H9 (cell line): ENCODE measurements around the gene CACNB2. TPM values are rescaled to one million over a fixed set of nuclear protein-coding genes. Genes with fewer than 3 reads are reported as not detected.

Experiments used
- DNase-seq: peaks from one replicate; pipeline ENCODE4 v3.0.0-alpha.2; 2017
- H2AFZ ChIP-seq: one replicate; pipeline ENCODE4 v1.6.1; 2013; ENCODE audit warnings: mild to moderate bottlenecking, low read length, control low read depth, moderate library complexity
- H2AK5ac ChIP-seq: 2 replicates; pipeline ENCODE4 v1.6.1; 2013; ENCODE audit warnings: low read length, control low read depth, mixed read lengths; ENCODE audit not compliant: insufficient read length
- H2BK120ac ChIP-seq: one replicate; pipeline ENCODE4 v1.6.1; 2013; ENCODE audit warnings: low read depth, mild to moderate bottlenecking, low read length, control low read depth, inconsistent platforms; ENCODE audit not compliant: poor library complexity, severe bottlenecking
- H2BK12ac ChIP-seq: 2 replicates; pipeline ENCODE4 v1.6.1; 2013; ENCODE audit warnings: low read length, control low read depth, mixed read lengths, low read depth; ENCODE audit not compliant: insufficient read length
- H2BK15ac ChIP-seq: 2 replicates; pipeline ENCODE4 v1.6.1; 2013; ENCODE audit warnings: low read depth, low read length, control low read depth
- H2BK20ac ChIP-seq: one replicate; pipeline ENCODE4 v1.6.1; 2013; ENCODE audit warnings: low read depth, mild to moderate bottlenecking, low read length, control low read depth, inconsistent platforms; ENCODE audit not compliant: poor library complexity, severe bottlenecking
- H2BK5ac ChIP-seq: 2 replicates; pipeline ENCODE4 v1.6.1; 2013; ENCODE audit warnings: low read length, control low read depth, mixed read lengths; ENCODE audit not compliant: insufficient read length
- H3K14ac ChIP-seq: 2 replicates; pipeline ENCODE4 v1.6.1; 2013; ENCODE audit warnings: low read length, control low read depth; ENCODE audit not compliant: insufficient read depth
- H3K18ac ChIP-seq: 2 replicates; pipeline ENCODE4 v1.6.1; 2013; ENCODE audit warnings: low read depth, mild to moderate bottlenecking, mixed read lengths, low read length, control low read depth; ENCODE audit not compliant: insufficient read length
- H3K23ac ChIP-seq: 2 replicates; pipeline ENCODE4 v1.6.1; 2013; ENCODE audit warnings: low read length, control low read depth, mixed read lengths, low read depth; ENCODE audit not compliant: insufficient read length
- H3K23me2 ChIP-seq: 2 replicates; pipeline ENCODE4 v1.6.1; 2013; ENCODE audit warnings: low read depth, mild to moderate bottlenecking, mixed read lengths, low read length, control low read depth; ENCODE audit not compliant: insufficient read length, poor library complexity, severe bottlenecking
- H3K27ac ChIP-seq: 2 replicates; pipeline ENCODE4 v1.5.1; 2013; ENCODE audit warnings: low read length, control low read depth, mixed read lengths, low read depth; ENCODE audit not compliant: insufficient read length
- H3K27me3 ChIP-seq: 2 replicates; pipeline ENCODE4 v1.6.1; 2013; ENCODE audit warnings: low read length, control low read depth, inconsistent platforms; ENCODE audit not compliant: insufficient read depth
- H3K4ac ChIP-seq: 2 replicates; pipeline ENCODE4 v1.6.1; 2013; ENCODE audit warnings: low read depth, mild to moderate bottlenecking, control low read depth, inconsistent platforms, low read length, moderate library complexity
- H3K4me1 ChIP-seq: 2 replicates; pipeline ENCODE4 v1.6.1; 2013; ENCODE audit warnings: low read length, control low read depth, inconsistent platforms; ENCODE audit not compliant: insufficient read depth
- H3K4me2 ChIP-seq: 2 replicates; pipeline ENCODE4 v1.6.1; 2013; ENCODE audit warnings: low read length, control low read depth, mixed read lengths; ENCODE audit not compliant: insufficient read length, insufficient read depth
- H3K56ac ChIP-seq: 2 replicates; pipeline ENCODE4 v1.6.1; 2013; ENCODE audit warnings: low read depth, mild to moderate bottlenecking, mixed read lengths, low read length, control low read depth; ENCODE audit not compliant: insufficient read length
- H3K79me1 ChIP-seq: 2 replicates; pipeline ENCODE4 v1.6.1; 2013; ENCODE audit warnings: low read depth, mild to moderate bottlenecking, moderate library complexity, low read length, control low read depth, inconsistent platforms; ENCODE audit not compliant: insufficient read depth, poor library complexity, severe bottlenecking
- H3K79me2 ChIP-seq: 2 replicates; pipeline ENCODE4 v1.6.1; 2013; ENCODE audit warnings: low read length, control low read depth, inconsistent platforms; ENCODE audit not compliant: insufficient read depth
- H3K9ac ChIP-seq: 2 replicates; pipeline ENCODE4 v1.6.1; 2013; ENCODE audit warnings: low read length, control low read depth, mixed read lengths; ENCODE audit not compliant: insufficient read length; ENCODE audit errors: extremely low read depth
- H3K9me3 ChIP-seq: one replicate; pipeline ENCODE4 v1.6.1; 2013; ENCODE audit warnings: low read depth, low read length, inconsistent platforms; ENCODE audit not compliant: control insufficient read depth
- H3T11ph ChIP-seq: one replicate; pipeline ENCODE4 v1.6.1; 2013; ENCODE audit warnings: mild to moderate bottlenecking, low read length, control low read depth, inconsistent platforms
- H4K20me1 ChIP-seq: one replicate; pipeline ENCODE4 v1.6.1; 2013; ENCODE audit not compliant: control insufficient read depth, insufficient read length, insufficient read depth
- H4K5ac ChIP-seq: 2 replicates; pipeline ENCODE4 v1.6.1; 2013; ENCODE audit warnings: low read depth, mild to moderate bottlenecking, mixed read lengths, low read length, control low read depth; ENCODE audit not compliant: insufficient read length
- H4K8ac ChIP-seq: replicated peaks from 2 replicates; pipeline ENCODE4 v1.6.1; 2013; ENCODE audit warnings: low read length, control low read depth, mixed read lengths, low read depth; ENCODE audit not compliant: insufficient read length
- H4K91ac ChIP-seq: 2 replicates; pipeline ENCODE4 v1.6.1; 2013; ENCODE audit warnings: low read depth, mild to moderate bottlenecking, moderate library complexity, mixed read lengths, low read length, control low read depth; ENCODE audit not compliant: insufficient read length
- H3K27ac Mint-ChIP-seq, 3 experiments: 2 replicates in 2 of 3; 3 replicates in 1 of 3; pipeline ENCODE4 v1.8.0; 2020 to 2021; ENCODE audit warnings: mixed read lengths in 3 of 3, mild to moderate bottlenecking in 1 of 3, moderate library complexity in 1 of 3
- H3K27me3 Mint-ChIP-seq: 2 replicates; pipeline ENCODE4 v1.8.0; 2021; ENCODE audit warnings: low read depth, mild to moderate bottlenecking, moderate library complexity, mixed read lengths
- H3K36me3 Mint-ChIP-seq, 3 experiments: 2 replicates in 2 of 3; 3 replicates in 1 of 3; pipeline ENCODE4 v1.8.0; 2020 to 2021; ENCODE audit warnings: low read depth in 3 of 3, mixed read lengths in 3 of 3; ENCODE audit not compliant: insufficient read depth in 1 of 3
- H3K4me1 Mint-ChIP-seq, 2 experiments: 2 replicates each; pipeline ENCODE4 v1.8.0; 2020; ENCODE audit warnings: mixed read lengths in 2 of 2
- H3K4me3 Mint-ChIP-seq, 2 experiments: 2 replicates in 1 of 2; 3 replicates in 1 of 2; pipeline ENCODE4 v1.8.0; 2020 to 2021; ENCODE audit warnings: mild to moderate bottlenecking in 2 of 2, mixed read lengths in 2 of 2, moderate library complexity in 1 of 2
- H3K9me3 Mint-ChIP-seq, 2 experiments: 2 replicates in 1 of 2; 3 replicates in 1 of 2; pipeline ENCODE4 v1.8.0; 2020; ENCODE audit warnings: mild to moderate bottlenecking in 2 of 2, mixed read lengths in 2 of 2, moderate library complexity in 1 of 2
- WGBS: extraction: QIAGEN DNeasy Blood & Tissue Kit; methylation state at CpG from one replicate; pipeline ENCODE4 v1.1.7; 2013; ENCODE audit warnings: missing lambda C conversion rate, low lambda C conversion rate, mixed read lengths; ENCODE audit not compliant: insufficient read length; ENCODE audit errors: extremely low coverage; 5-methylcytosine and 5-hydroxymethylcytosine counted together
- total RNA-seq: library from RNA; stranded (reverse); gene quantifications from 2 replicates; pipeline ENCODE4 v1.2.1, GENCODE V29; 2021
- TF ChIP-seq, protein P1 (sequence below): fragments of 200-600 bp; sonication (generic); conservative IDR thresholded peaks from 3 replicates; pipeline ENCODE4 v1.8.0; 2021; ENCODE audit warnings: antibody characterized with exemption, mild to moderate bottlenecking

CACNB2 gene
- total RNA-seq, 1 experiment from 2014 or later = 2.6 TPM

DNA sequence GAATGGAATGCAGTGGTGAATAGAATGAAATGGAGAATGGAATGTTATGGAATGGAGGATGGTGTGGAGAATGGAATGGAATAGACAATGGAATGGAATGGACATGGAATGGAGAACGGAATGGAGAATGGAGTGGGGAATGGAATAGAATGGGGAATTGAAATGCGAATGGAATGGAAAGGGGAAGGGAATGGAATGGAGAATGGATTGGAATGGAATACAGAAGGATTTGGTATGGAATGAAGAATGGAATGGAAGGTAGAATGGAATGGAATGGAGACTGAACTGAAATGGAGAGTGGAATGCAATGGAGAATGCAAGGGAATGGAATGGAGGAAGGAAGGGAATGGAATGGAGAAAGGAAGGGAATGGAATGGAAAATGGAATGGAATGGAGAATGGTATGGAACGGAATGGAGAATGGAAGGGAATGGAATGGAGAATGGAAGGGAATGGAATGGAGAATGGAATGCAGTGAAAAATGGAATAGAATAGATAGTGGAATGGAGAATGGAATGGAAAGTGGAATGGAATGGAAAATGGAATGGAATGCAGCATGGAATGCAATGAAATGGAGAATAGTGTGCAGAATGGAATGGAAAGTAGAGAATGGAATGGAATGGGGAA, 416.4 kb downstream of the CACNB2 start:
- Histone ChIP-seq H2BK20ac (no peak overlapping the region), H3K27ac (peak overlapping the region; percentile 75), H2BK12ac (peak overlapping the region; percentile 60), H3K9ac (no peak overlapping the region), H4K91ac (no peak overlapping the region), H3K18ac (no peak overlapping the region), H3T11ph (no peak overlapping the region), H3K4me1 (no peaks in the 10 kb centered on the region), H3K4ac (no peak overlapping the region), H3K79me2 (no peaks in the 10 kb centered on the region), H2BK15ac (no peak overlapping the region), H3K27me3 (no peaks in the 10 kb centered on the region), H2BK120ac (no peak overlapping the region), H3K4me2 (no peak overlapping the region), H3K9me3 (peaks cover 91% of the 10 kb centered on the region), H2AK5ac (no peak overlapping the region), H3K23ac (no peak overlapping the region), H3K14ac (no peak overlapping the region), H4K8ac (no peak overlapping the region), H3K79me1 (no peaks in the 10 kb centered on the region), H2AFZ (no peak overlapping the region), H2BK5ac (no peak overlapping the region), H3K56ac (no peak overlapping the region), H3K23me2 (no peaks in the 10 kb centered on the region), H4K5ac (no peak overlapping the region), H4K20me1 (no peaks in the 10 kb centered on the region)
- Mint-ChIP-seq H3K4me1 (no peaks in the 10 kb centered on the region), H3K27me3 (no peaks in the 10 kb centered on the region), H3K27ac (no peak overlapping the region), H3K36me3 (peaks cover under 1 to 4% (median under 1%) of the 10 kb centered on the region in 3 experiments; a peak in 3 of 7 replicates), H3K4me3 (no peak overlapping the region), H3K9me3 (no peaks in the 10 kb centered on the region)
- WGBS = 100% methylated on average over 3 of the region's 3 CpGs
- DNase-seq = no peak
- TF ChIP-seq, protein P1, sequence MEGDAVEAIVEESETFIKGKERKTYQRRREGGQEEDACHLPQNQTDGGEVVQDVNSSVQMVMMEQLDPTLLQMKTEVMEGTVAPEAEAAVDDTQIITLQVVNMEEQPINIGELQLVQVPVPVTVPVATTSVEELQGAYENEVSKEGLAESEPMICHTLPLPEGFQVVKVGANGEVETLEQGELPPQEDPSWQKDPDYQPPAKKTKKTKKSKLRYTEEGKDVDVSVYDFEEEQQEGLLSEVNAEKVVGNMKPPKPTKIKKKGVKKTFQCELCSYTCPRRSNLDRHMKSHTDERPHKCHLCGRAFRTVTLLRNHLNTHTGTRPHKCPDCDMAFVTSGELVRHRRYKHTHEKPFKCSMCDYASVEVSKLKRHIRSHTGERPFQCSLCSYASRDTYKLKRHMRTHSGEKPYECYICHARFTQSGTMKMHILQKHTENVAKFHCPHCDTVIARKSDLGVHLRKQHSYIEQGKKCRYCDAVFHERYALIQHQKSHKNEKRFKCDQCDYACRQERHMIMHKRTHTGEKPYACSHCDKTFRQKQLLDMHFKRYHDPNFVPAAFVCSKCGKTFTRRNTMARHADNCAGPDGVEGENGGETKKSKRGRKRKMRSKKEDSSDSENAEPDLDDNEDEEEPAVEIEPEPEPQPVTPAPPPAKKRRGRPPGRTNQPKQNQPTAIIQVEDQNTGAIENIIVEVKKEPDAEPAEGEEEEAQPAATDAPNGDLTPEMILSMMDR = no peak
